NCI-H82 treated with DMSO at 0.1 percent for 48 hours (cell line): Measurements from ENCODE around the gene HMGB1.
"Not testable (repeated sequence)": the region's sequence is repeated elsewhere in the genome, so short reads cannot be mapped to it uniquely, and the experiment has no call there.

Experiments used
- DNase-seq: peaks from one replicate; lab custom pipeline; 2025; ENCODE audit not compliant: unreplicated experiment; lab: John Stamatoyannopoulos, UW

Gene HMGB1

DNA sequence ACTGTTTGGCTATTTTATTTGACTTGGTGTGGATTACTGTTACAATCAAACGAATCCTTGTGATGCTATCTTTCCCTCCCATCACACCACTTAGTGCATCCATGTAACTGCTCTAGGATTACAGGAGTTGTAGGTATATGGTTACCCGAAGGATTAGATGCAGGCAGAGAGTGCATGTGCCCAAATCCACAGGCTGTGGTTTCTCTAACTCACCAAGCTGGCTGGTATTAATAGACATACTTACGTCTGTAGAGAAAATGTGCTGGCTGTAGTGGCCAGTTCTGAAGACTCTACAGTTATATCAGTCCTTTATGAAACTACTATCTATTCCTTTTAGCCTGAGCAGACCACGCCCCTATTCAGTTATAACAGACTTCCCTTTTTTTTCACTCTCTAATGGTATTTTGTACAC, 1.1 kb upstream of the HMGB1 start:
- DNase-seq, result peak; percentile 61

DNA sequence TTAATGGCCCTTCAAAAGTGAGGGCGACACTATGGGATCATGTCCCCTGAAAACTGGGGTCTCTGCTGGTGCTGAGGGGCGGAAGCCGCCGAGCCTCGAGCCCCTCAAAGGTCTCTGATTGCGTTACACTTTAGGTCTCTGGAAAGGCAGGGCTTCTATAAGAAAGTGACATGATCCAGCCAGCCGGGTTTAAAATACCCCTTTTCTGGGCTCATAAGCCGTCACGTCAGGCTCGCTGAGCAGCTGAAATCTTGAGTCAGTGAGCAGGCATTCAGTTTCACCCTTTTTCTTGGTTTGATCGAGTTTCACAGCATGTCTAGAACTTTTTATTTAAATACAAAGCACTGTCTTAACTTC, 600 bp upstream of the HMGB1 start:
- DNase-seq, result peak; percentile 49

DNA sequence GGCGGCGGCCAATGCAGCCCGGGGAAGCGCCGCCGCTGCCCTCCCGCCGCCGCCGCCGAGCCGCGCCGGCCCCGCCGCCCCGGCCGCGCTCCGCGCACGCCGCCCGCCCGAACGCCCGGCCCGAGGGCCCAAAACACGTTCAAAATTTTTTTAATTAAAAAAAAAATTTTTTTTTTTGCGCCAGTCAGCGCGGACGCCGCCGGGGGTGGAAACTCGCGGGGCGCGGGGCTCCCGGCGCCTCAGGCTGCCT, 468 bp downstream of the HMGB1 start:
- DNase-seq, result no peak

DNA sequence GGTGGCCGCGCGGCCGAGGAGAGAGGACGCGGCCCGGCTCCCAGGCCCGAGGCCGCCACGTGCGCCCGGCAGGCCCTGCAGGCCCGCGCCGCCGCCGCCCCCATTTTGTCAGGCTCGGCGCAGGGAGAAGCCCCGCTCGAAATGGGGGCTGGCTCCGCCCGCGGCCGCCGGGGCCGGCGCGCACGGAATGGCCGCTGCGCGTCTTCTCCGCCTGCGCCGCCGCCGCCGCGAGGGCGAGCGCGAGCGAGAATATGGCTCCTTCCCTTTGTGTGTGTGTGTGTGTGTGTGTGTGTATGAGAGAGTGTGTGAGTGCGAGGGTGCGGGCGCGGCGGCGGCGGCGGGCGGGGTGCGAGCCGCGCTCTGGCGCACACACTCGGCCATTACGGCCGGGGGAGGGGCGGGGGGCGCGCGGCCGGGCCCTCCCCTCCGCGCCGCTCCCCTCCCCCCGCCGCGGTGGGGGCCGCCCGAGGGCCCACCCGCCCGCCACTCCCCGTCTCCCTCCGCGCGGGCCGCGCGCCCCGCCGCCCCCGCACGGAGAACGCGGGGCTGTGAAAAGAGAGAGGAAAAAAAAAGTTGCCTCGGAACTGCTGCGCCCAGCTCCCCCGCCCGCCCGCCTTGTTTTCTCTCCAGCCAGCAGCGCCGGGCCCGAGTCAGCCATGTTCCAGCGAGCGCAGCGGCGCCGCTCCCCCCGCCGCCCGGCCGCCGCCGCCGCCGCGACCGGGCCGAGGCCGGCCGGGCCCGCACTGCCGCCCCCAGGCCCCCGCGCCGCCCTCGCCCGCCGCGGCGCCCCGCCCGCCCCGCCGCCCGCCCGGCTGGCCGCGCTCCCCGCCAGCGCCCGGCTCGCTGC, 1.0 kb downstream of the HMGB1 start:
- DNase-seq, result peak; percentile 56

DNA sequence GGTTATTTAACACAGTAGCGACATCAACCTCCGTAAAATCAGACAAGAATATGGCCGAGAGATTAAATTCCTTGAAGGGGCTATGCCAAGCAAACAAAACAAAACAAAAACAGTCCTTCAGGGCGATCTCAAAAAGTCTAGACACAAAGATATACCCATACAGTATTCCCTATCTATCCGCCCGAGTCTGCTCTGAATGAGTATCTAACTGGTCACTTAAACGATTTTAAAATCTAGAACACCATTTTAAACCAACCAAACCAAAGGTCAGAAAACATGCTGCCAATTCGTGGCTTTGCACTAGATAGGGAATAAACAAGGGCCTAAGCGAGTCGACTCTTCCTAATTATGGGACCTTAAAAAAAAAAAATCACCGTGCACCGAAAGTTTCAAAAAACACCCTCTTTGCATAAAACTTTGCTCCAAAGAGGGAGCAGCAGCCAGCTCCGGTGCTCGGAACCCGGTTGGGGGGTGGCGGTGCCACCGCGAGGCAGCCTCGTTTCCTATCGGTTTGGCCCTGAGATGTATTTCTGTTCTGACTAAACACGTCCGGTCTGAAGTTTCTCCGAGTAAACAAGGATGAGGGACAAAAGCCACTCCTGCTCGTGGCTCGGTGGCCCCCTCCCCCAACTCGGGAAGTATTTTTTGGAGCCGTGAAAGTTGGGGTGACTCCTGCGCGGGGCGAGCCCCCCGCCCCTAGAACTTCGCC, 1.8 kb downstream of the HMGB1 start:
- DNase-seq, result no peak

DNA sequence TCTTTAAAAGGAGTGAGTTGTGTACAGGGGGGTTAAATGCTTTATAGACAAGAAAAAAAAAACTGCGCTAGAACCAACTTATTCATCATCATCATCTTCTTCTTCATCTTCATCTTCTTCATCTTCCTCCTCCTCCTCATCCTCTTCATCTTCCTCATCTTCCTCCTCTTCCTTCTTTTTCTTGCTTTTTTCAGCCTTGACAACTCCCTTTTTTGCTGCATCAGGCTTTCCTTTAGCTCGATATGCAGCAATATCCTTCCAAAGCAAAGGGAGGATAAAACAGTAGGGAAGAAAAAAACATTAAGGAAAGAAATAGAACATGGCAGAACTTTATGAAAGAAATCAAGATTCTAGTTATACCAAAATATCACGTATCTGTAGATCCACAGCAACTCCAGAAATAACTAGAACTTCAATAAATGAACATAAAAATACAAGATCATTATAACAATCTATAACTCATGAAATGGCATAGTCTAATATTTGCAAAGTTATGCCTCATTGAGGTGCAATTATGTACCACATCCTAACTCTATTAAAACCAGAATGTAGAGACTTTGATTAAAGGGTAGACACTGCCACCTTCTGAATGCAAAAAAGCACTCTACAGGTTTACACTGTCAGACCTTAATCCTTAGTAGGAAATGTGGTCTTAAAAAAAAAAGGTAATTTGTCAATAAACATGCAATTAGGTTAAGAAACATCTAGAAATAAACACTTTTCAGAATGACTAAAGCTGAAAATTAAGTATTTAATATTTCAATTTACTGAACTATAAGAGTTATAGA, 4.3 kb downstream of the HMGB1 start:
- DNase-seq, result not testable (repeated sequence)

DNA sequence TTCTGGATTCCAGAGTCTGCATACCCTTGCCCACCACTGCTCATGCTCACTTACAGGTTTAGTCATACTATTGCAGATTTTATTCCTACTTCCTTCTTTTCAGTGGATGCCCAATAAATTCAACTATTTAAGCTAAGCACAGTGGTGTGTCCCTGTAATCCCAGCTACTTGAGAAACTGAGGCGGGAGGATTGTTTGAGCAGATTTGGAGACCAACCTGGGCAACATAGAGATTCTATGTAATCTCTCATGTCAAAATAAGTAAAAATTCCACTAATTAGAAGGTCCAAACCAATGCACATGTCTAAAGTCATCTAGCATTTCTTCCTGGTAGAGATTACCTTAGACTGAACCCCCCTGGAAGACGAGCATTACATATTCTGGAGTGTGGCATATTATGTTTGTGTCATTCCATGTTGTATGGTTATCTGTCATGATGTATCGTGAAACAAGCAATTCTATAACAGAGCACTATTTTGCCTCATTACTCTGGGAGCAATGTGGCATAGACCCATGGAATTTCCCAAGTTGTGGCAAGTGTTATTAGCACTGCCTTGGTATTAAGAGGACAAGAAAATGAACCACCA, 8.3 kb downstream of the HMGB1 start:
- DNase-seq, result no peak

DNA sequence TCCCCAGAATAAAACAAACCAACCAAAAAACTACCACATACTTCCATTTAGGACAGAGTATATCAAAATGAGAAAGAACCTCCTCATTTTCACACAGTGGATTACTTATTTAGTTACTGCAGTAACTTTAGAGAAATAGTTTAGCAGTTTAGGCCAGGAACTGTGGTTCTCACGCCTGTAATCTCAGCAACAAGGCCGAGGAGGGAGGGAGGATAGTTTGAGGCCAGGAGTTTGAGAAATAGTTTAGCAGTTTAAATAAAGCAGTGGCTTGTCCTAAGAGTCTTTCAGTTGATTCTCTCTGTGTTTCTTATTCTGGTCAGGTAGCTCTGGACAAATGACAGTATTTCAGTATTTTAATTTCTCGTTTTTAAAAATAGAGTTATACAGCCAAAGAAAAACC, 9.4 kb downstream of the HMGB1 start:
- no peak for DNase-seq

DNA sequence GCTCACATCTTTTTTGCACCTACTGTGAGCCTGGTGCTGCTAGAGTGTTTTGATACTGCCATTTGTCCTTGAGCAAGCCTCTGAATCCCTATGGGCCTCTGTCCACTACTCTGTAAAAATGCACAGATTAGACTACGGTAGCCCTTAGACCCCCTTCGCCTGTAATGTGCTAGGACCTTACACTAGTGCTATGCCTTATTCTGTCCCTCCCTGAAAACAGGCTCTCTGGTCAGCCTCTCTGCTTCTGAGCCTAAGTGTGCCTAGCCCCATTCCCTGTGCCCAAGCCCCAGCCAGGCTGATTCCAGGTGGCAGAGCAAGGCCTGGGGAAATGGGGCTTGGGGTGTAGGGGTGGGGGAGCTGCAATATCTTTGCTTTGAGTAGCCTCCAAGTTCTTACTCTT, 10.7 kb downstream of the HMGB1 start:
- DNase-seq, result no peak

DNA sequence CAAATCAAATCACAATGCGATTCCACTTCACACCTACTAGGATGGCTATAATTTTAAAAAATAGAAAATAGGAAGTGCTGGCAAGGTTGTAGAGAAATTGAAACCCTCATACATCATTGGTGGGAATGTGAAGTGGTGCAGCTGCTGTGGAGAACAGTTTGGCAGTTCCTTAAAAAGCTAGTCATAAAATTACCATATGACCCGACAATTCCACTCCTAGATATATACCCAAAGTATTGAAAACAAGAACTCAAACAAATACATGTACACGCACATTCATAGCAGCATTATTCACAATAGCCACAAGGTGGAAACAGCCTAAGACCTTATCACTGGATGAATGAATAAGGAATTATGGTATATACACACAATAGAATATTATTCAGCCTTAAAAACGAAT, 12.0 kb downstream of the HMGB1 start:
- no peak for DNase-seq

DNA sequence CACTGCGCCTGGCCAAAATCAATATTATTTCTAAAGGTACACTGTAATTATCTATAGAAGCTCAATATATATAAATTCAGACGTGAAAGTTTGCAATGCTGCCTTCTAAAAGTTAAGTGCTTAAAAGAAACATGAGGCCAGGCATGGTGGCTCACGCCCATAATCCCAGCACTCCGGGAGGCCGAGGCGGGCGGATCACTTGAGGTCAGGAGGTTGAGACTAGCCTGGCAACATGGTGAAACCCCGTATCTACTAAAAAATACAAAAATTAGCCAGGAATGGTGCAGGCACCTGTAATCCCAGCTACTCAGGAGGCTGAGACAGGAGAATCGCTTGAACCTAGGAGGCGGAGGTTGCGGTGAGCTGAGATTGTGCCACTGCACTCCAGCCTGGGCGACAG, 14.3 kb downstream of the HMGB1 start:
- not testable (repeated sequence) for DNase-seq

DNA sequence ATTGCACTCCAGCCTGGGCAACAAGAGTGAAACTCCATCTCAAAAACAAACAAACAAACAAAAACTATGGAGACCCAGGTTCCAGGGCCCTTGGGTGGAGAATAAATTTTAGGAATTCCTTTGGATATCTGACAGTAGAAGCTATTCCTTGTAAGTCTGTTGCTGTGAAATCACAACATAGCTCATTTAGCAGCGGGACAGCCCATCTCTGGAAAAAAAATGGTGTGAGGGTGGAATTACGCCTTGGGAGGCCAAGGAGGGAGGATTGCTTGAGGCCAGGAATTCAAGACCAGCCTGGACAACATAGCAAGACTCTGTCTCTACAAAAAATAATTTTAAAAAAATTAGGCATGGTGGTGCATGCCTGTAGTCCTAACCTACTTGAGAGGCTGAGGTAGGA, 15.7 kb downstream of the HMGB1 start:
- no peak for DNase-seq

DNA sequence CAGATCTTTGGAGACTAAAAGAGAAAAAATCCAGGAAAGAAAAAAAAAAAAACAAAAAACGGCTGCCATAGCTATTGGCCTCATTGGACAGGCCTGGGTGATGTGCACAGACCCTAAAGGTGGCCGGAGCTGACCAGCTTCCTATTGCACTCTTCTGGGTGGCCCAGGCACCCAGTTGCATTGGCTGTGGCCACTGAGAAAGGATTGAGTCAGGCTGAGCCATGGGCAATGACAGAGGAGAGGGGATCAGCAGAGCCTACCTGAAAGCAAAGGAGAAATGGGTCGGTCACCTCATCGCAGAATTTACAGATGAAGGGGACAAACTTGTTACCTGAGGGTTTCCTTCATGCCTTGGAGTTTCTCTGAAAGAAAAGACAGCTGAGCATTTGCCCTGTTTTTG, 17.3 kb downstream of the HMGB1 start:
- no peak for DNase-seq

DNA sequence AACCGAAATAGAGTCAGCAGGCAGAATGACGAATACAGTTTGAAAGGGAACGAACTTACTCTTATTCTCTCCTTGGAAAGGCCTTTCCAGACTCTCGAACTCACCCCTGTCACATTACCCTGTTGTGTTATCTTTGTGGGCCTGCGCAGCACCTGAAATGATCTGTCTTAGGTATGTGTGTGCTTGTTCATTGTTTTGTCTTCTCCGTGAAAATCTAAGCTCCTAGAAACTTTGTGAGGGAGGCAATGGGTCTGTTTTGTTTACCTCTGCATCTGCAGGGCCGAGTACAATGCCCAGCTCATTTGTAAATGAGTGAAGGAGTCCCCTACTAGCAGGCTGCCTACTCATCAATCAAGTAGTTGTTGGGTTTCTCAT, 19.6 kb downstream of the HMGB1 start:
- DNase-seq, result no peak

DNA sequence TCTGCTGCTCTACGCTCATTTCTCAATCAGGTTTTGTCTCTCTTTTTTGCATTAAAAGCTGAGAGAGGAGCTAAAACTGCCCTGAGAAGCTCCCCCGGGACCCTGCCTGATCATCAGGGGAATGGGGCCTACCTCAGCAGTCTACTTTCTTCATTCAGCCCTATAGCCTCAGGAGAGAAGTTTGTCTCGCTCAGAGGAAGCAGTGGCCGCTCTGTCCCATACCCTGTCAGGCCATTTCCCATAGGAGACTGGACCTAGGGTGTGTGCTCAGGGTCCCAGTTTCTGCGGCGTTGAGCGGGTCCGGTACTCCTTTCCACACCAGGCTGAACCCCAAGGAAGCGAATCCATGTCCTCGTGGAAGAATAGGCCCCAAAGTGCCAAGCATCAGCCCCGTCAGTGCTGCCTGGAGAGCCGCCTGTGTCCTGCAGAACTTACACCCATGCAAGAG, 21.8 kb downstream of the HMGB1 start:
- no peak for DNase-seq

DNA sequence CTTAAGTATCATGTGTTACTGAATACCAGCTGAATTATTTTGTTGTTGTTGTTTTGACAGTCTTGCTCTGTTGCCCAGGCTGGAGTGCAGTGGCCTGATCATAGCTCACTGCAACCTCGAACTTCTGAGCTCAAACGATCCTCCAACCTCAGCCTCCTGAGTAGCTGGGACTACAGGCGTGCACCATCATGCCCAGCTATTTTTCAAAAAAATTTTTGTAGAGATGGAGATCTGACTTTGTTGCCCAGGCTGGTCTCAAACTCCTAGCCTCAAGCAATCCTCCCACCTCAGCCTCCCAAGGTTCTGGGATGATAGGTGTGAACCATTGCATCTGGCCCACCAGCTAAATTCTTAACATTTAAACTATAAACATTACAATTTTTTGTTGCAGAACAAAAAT, 22.2 kb downstream of the HMGB1 start:
- DNase-seq, result not testable (repeated sequence)

DNA sequence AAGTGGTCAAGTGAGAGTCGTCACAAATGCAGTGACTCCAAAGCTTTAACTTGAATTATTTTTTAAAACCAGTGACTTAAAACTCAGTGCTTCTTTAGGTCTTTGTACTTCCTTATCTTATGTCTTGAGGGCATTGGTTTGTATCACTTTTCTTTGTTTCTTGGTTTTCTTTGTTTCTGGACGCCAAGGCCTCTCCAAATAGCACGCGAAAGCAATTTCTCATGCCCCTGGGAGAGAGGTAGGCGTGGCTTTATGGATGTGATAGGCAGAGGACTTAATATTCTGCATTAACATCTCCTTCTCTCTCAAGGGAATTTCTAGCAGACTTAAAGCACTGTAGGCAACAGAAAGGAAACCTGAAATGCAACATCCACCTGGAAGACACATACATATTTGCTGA, 22.8 kb downstream of the HMGB1 start:
- DNase-seq, result no peak

DNA sequence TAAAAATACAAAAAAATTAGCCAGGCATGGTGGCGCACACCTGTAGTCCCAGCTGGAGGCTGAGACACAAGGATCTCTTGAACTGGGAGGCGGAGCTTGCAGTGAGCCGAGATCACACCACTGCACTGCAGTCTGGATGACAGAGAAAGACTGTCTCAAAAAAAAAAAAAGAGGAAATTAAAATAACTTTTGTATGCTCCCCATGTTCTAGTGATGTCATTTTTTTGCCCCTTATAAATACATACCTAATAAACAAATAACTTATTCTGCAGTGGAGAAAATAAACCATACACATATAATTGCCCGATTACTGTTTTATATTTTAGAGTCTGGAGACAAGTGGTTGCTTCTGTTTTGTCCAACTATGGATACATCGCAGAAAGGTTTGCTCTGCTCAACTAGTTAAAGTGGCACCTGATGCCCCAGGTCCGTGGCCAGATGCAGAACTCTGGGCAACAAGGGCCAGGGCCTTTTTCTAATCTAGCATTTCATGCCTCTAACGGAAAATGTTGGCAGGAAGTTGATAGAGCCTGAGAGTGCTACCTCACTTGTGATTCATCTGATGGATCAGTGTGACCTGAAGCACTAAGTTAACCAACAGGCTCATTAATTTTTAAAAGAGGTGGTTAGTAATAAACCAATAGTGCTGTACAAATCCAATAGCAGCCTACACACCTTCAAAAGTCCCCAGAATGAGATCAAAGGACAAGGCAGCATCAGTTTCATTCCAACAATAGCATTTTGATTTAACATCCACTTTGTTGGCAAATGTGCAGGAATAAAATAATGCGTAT, 24.6 kb downstream of the HMGB1 start:
- DNase-seq, result no peak

DNA sequence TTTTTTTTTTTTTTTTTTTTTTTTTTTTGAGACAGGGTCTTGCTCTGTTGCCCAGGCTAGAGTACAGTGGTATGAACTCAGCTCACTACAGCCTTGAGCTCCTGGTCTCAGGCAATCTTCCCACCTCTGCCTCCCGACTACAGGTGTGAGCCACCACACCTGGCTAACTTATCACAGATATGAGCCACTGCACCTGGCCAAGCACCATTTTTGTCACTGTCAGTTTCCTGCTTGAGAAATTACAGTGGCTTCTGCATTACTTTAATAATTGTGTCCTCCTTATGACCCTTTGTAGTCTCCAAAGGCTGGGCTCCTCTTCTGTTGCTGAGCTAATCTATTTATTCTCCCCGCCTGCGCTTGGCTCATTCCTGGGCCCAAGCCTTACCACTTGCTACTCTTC, 27.4 kb downstream of the HMGB1 start:
- DNase-seq, result no peak

DNA sequence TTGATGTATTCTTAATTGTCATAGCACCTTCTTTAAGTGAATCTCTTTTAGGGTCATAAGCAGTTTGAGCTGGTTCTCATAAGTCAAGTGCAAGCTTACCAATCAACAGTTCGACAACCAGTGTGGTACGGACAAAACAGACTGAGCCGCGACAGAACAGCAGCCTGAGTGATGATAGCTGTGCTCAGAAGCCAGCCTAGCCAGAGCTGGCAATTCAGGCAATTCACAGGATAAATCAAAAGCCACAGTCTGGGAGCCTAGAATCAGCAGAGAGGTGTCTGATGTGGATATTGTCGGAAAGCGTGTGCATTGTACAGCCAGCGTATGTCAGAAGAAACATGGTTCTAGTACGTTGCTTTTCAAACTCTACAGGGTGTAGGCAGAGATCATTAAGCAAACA, 28.6 kb downstream of the HMGB1 start:
- DNase-seq, result no peak

DNA sequence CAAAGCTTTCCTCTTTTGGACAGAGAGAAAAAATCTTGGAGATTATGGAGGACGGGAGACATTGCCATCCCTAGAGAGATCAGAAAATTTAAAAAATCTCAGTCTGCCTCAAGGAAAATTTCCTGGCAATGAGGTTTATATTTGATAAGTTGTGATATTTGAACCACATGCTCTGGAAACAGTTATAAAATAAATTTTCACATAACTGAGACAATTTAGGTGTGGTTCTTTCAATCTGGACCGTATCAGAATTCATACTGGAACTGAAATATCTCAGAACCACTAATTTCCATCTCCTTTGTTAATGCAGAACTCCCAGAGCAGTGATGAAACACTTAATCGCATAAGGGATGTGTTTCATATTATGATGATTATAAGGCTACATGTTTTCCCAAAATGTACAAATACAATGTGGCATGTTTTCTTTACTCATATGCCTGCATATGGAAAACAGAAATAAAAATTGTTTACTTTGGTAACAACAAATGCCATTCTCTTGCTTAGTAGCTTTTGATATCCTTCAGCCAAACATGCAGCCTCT, 29.8 kb downstream of the HMGB1 start:
- no peak for DNase-seq
